ENCODE measurements around the gene ETV6. TPM values are rescaled to one million over a fixed set of nuclear protein-coding genes. Genes with fewer than 3 reads are reported as not detected.

The ETV6 gene
- total RNA-seq, 1 experiment from 2014 or later: 6.4 TPM

- in situ Hi-C loops (cut with HindIII; ENCODE audit: low pct_unique_long_range_greater_than_20kb, low sequenced_read_pairs): no loop called here
- no peak for DNase-seq (ENCODE audit: low read depth, low spot score)
Observed at GRCh38 chr12:11756523-11756922, 107.0 kb downstream of the ETV6 start.

GRCh38 chr12:11757095-11757494 lies 107.6 kb downstream of the ETV6 start:
- no peak for DNase-seq (ENCODE audit: low read depth, low spot score)
- in situ Hi-C loops (cut with HindIII; ENCODE audit: low pct_unique_long_range_greater_than_20kb, low sequenced_read_pairs): no loop called here

- in situ Hi-C loops (cut with HindIII; ENCODE audit: low pct_unique_long_range_greater_than_20kb, low sequenced_read_pairs): no loop called here
- DNase-seq (ENCODE audit: low read depth, low spot score): no peak
Observed at GRCh38 chr12:11757531-11757930, 108.1 kb downstream of the ETV6 start.

GRCh38 chr12:11758087-11758486 lies 108.6 kb downstream of the ETV6 start:
- no peak for DNase-seq (ENCODE audit: low read depth, low spot score)
- in situ Hi-C loops (cut with HindIII; ENCODE audit: low pct_unique_long_range_greater_than_20kb, low sequenced_read_pairs): no loop called here

- DNase-seq (ENCODE audit: low read depth, low spot score): no peak
- in situ Hi-C loops (cut with HindIII; ENCODE audit: low pct_unique_long_range_greater_than_20kb, low sequenced_read_pairs): no loop called here
Observed at GRCh38 chr12:11758510-11759493, 109.3 kb downstream of the ETV6 start.

- in situ Hi-C loops (cut with HindIII; ENCODE audit: low pct_unique_long_range_greater_than_20kb, low sequenced_read_pairs): no loop called here
- no peak for DNase-seq (ENCODE audit: low read depth, low spot score)
Observed at GRCh38 chr12:11759494-11759878, 110.0 kb downstream of the ETV6 start.

- in situ Hi-C loops (cut with HindIII; ENCODE audit: low pct_unique_long_range_greater_than_20kb, low sequenced_read_pairs): no loop called here
- DNase-seq (ENCODE audit: low read depth, low spot score): no peak
Observed at GRCh38 chr12:11759899-11760298, 110.4 kb downstream of the ETV6 start.

- DNase-seq (ENCODE audit: low read depth, low spot score): no peak
- in situ Hi-C loops (cut with HindIII; ENCODE audit: low pct_unique_long_range_greater_than_20kb, low sequenced_read_pairs): no loop called here
Observed at GRCh38 chr12:11761869-11762567, 112.5 kb downstream of the ETV6 start.

GRCh38 chr12:11762723-11763326 lies 113.4 kb downstream of the ETV6 start:
- DNase-seq (ENCODE audit: low read depth, low spot score): no peak
- in situ Hi-C loops (cut with HindIII; ENCODE audit: low pct_unique_long_range_greater_than_20kb, low sequenced_read_pairs): no loop called here

GRCh38 chr12:11763760-11764520 lies 114.5 kb downstream of the ETV6 start:
- in situ Hi-C loops (cut with HindIII; ENCODE audit: low pct_unique_long_range_greater_than_20kb, low sequenced_read_pairs): no loop called here
- peak; percentile 22 for DNase-seq (ENCODE audit: low read depth, low spot score)

GRCh38 chr12:11764837-11765236 lies 115.4 kb downstream of the ETV6 start:
- in situ Hi-C loops (cut with HindIII; ENCODE audit: low pct_unique_long_range_greater_than_20kb, low sequenced_read_pairs): no loop called here
- no peak for DNase-seq (ENCODE audit: low read depth, low spot score)

GRCh38 chr12:11765421-11765816 lies 115.9 kb downstream of the ETV6 start:
- in situ Hi-C loops (cut with HindIII; ENCODE audit: low pct_unique_long_range_greater_than_20kb, low sequenced_read_pairs): no loop called here

GRCh38 chr12:11765817-11766794 lies 116.6 kb downstream of the ETV6 start:
- no peak for DNase-seq (ENCODE audit: low read depth, low spot score)
- in situ Hi-C loops (cut with HindIII; ENCODE audit: low pct_unique_long_range_greater_than_20kb, low sequenced_read_pairs): no loop called here

More at GRCh38 chr12:11765421-11765816, 115.9 kb downstream of the ETV6 start:
- no peak for DNase-seq (ENCODE audit: low read depth, low spot score)

- in situ Hi-C loops (cut with HindIII; ENCODE audit: low pct_unique_long_range_greater_than_20kb, low sequenced_read_pairs): no loop called here
Observed at GRCh38 chr12:11767029-11767724, 117.7 kb downstream of the ETV6 start.

GRCh38 chr12:11767798-11768197 lies 118.3 kb downstream of the ETV6 start:
- no peak for DNase-seq (ENCODE audit: low read depth, low spot score)
- in situ Hi-C loops (cut with HindIII; ENCODE audit: low pct_unique_long_range_greater_than_20kb, low sequenced_read_pairs): no loop called here

More at GRCh38 chr12:11767029-11767724, 117.7 kb downstream of the ETV6 start:
- no peak for DNase-seq (ENCODE audit: low read depth, low spot score)
